ENCODE data around the gene WNT9B. TPM values are rescaled to one million over a fixed set of nuclear protein-coding genes. Genes with fewer than 3 reads are reported as not detected.

WNT9B gene
- total RNA-seq, 3 donors from 2014 or later = 0.22 TPM; not detected in 2

GRCh38 chr17:46910179-46910927 is 59.0 kb downstream of the WNT9B start:
- no peak for DNase-seq
- Histone ChIP-seq H3K9me3 (no peaks in the 10 kb centered on the region), H3K4me1 (ENCODE audit: low read depth) (no peaks in the 10 kb centered on the region), H3K4me3 (no peak overlapping the region), H3K36me3 (ENCODE audit: low read depth) (no peaks in the 10 kb centered on the region)
- no peak for ATAC-seq
- intact Hi-C loops (cut with DNase I, micrococcal nuclease) = no loop called here
- no peak for TF ChIP-seq CTCF (IDR thresholded peaks at IDR 0.05)

DNA sequence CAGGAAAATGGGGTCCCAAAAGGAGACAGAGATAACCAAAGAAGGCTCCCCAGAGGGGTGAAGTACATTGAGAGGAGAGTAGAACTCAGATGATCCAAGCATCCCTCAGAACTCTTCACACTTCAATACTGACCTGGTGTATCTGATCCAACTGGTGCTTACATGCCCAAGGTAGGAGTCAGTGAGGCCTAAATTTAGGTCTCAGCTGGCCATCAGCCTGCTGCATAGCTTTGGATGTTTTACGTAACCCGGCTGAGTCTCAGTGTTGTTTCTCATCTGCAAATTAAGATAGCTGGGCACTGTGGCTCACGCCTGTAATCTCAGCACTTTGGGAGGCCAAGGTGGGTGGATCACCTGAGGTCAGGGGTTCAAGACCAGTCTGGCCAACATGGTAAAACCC is 59.9 kb downstream of the WNT9B start:
- intact Hi-C loops (cut with DNase I, micrococcal nuclease) = no loop called here

GRCh38 chr17:46915596-46915995 is 64.2 kb downstream of the WNT9B start:
- H3K9me3 ChIP-seq = no peaks in the 10 kb centered on the region
- DNase-seq (no peak), ATAC-seq (no peak)
- H3K4me1 ChIP-seq (ENCODE audit: low read depth) = no peaks in the 10 kb centered on the region
- no peak for TF ChIP-seq CTCF (IDR thresholded peaks at IDR 0.05)
- H3K36me3 ChIP-seq (ENCODE audit: low read depth) = no peaks in the 10 kb centered on the region
- no peak overlapping the region for H3K4me3 ChIP-seq
- intact Hi-C loops (cut with DNase I, micrococcal nuclease) = no loop called here

More for the DNA sequence above, 59.9 kb downstream of the WNT9B start:
- Histone ChIP-seq H3K36me3 (ENCODE audit: low read depth) (no peaks in the 10 kb centered on the region), H3K9me3 (no peaks in the 10 kb centered on the region), H3K4me1 (ENCODE audit: low read depth) (no peaks in the 10 kb centered on the region), H3K4me3 (no peak overlapping the region)
- DNase-seq = no peak
- ATAC-seq = no peak
- no peak for TF ChIP-seq CTCF (IDR thresholded peaks at IDR 0.05)

DNA sequence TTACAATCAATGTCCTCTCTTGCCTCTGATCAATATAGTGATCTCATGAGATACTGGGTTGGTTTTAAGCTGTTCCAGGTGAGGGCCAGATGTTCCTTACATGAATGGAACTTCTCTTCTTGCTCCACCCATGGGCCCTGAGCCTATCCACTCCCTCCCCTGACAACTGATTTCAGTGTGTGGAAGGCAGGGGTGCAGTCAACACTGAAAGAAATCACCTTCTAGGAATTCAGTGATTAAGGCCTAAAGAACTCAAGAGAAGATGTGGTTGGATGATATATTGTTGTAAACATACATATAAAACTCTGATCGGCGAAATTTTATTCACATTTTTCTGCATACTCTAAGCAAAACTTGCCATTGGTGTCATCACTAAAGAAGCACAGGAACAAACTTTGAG is 64.8 kb downstream of the WNT9B start:
- TF ChIP-seq CTCF (IDR thresholded peaks at IDR 0.05) = no peak
- no peaks in the 10 kb centered on the region for H3K36me3 ChIP-seq (ENCODE audit: low read depth)
- intact Hi-C loops (cut with DNase I, micrococcal nuclease) = no loop called here
- no peak for ATAC-seq
- no peak for DNase-seq
- H3K4me3 ChIP-seq = no peak overlapping the region
- H3K4me1 ChIP-seq (ENCODE audit: low read depth) = no peaks in the 10 kb centered on the region
- no peaks in the 10 kb centered on the region for H3K9me3 ChIP-seq

- ATAC-seq (no peak), DNase-seq (no peak)
- no peaks in the 10 kb centered on the region for H3K4me1 ChIP-seq (ENCODE audit: low read depth)
- H3K4me3 ChIP-seq = no peak overlapping the region
- intact Hi-C loops (cut with DNase I, micrococcal nuclease) = no loop called here
- no peak for TF ChIP-seq CTCF (IDR thresholded peaks at IDR 0.05)
- H3K36me3 ChIP-seq (ENCODE audit: low read depth) = no peaks in the 10 kb centered on the region
- H3K9me3 ChIP-seq = no peaks in the 10 kb centered on the region
These were observed 65.2 kb downstream of the WNT9B start for GRCh38 chr17:46916623-46917022.
